ENCODE data around the gene PSAP. TPM values are rescaled to one million over a fixed set of nuclear protein-coding genes. Genes with fewer than 3 reads are reported as not detected.

The PSAP gene
- total RNA-seq, 4 donors from 2014 or later, result 757 to 1,009 (median 906) TPM

- TF ChIP-seq EP300 (IDR thresholded peaks at IDR 0.05) (no peak), POLR2A (IDR thresholded peaks at IDR 0.05) (no peak), CTCF (IDR thresholded peaks at IDR 0.05) (no peak)
- DNase-seq (ENCODE audit: low spot score in 2 of 2), result no peak
- WGBS, 2 donors, result 74 to 76% methylated on average over 5 of the region's 5 CpGs
Measured at GRCh38 chr10:71864911-71865361, 13.9 kb upstream of the PSAP start.

GRCh38 chr10:71863203-71863602, 12.2 kb upstream of the PSAP start:
- no peak overlapping the region for H3K27ac ChIP-seq
- no peak for TF ChIP-seq CTCF (IDR thresholded peaks at IDR 0.05)
- no peak for TF ChIP-seq POLR2A (IDR thresholded peaks at IDR 0.05)
- TF ChIP-seq EP300 (IDR thresholded peaks at IDR 0.05), result no peak
- no peak overlapping the region for H3K4me3 ChIP-seq
- no peaks in the 10 kb centered on the region for H3K36me3 ChIP-seq
- H3K27me3 ChIP-seq, result no peaks in the 10 kb centered on the region
- H3K9me3 ChIP-seq, result no peaks in the 10 kb centered on the region
- 95 to 97% methylated on average over 6 of the region's 6 CpGs for WGBS, 2 donors
- H3K4me1 ChIP-seq, result peaks cover 0 to 39% (median 31%) of the 10 kb centered on the region in 4 donors
- DNase-seq (ENCODE audit: low spot score in 2 of 2), result no peak

More at GRCh38 chr10:71864911-71865361, 13.9 kb upstream of the PSAP start:
- Histone ChIP-seq H3K4me3 (no peak overlapping the region), H3K9me3 (no peaks in the 10 kb centered on the region), H3K36me3 (no peaks in the 10 kb centered on the region), H3K27ac (no peak overlapping the region), H3K4me1 (peaks cover 0 to 35% (median 27%) of the 10 kb centered on the region in 4 donors), H3K27me3 (no peaks in the 10 kb centered on the region)

- Histone ChIP-seq H3K36me3 (no peaks in the 10 kb centered on the region), H3K4me1 (peaks cover 0 to 32% (median 24%) of the 10 kb centered on the region in 4 donors), H3K9me3 (no peaks in the 10 kb centered on the region), H3K27me3 (no peaks in the 10 kb centered on the region), H3K4me3 (no peak overlapping the region), H3K27ac (peak overlapping the region; percentile 75 to 92 (median 84))
- TF ChIP-seq CTCF (IDR thresholded peaks at IDR 0.05), result peak in 1 of 5 experiments; percentile 2
- peak in 1 of 2 donors; percentile 27 for TF ChIP-seq POLR2A (IDR thresholded peaks at IDR 0.05)
- TF ChIP-seq EP300 (IDR thresholded peaks at IDR 0.05), result peak; percentile 75 to 95
- 12 to 39% methylated on average over 9 to 11 of the region's 11 CpGs for WGBS, 2 donors
- DNase-seq (ENCODE audit: low spot score in 2 of 2), result peak; percentile 87 to 91
Measured at GRCh38 chr10:71860243-71861029, 9.4 kb upstream of the PSAP start.

DNA sequence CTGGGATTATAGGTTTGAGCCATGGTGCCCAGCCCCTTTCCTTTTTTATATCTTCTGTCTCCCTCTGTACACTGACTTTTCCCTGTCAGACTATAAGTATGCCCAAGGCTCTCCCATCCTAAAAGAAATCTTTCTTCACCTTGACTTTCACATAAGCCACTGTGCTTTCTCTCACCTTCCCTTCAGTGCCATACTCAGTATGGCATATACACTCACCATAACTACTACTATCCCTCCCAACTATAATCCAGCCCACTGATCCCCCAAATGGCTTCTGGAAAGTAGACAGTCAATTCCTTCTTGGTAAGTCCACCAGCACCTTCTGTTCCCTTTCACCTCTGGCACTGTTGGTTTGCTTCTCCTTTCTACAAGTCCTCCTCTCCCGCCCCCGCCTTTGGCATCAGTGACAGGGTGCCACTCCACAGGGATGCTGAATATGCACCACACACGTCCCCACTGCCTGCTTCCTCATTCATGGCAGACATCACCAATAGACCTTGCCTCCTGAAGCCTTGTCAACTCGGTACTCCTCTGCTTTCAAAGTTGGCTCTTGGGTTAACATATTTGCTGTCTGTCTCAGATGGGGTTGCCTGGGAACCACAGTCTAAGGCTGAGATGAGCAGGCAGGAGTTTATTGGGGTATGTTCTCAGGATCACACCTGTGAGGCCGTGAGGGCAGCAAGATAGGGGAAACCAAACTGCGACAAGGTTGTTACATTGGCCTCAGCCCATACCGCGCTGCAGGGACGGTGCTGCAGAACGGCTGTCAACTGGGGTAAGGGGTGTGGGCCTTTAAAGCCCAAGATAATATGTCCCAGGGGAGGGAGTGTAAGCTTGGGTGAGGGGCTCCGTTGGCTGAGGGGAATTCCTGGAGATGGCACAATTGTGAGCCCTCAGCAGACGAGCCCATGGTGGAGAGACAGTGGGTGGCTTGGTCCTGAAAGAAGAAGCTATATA, 7.2 kb upstream of the PSAP start:
- peak overlapping the region in 2 of 4 donors; percentile 32 to 92 for H3K27ac ChIP-seq
- no peak overlapping the region for H3K4me3 ChIP-seq
- peak in 1 of 2 donors; percentile 46 for DNase-seq (ENCODE audit: low spot score in 2 of 2)
- 82 to 83% methylated on average over 12 of the region's 12 CpGs for WGBS, 2 donors
- H3K36me3 ChIP-seq, result no peaks in the 10 kb centered on the region
- H3K9me3 ChIP-seq, result no peaks in the 10 kb centered on the region
- no peaks in the 10 kb centered on the region for H3K27me3 ChIP-seq
- H3K4me1 ChIP-seq, result peaks cover 0 to 42% (median 30%) of the 10 kb centered on the region in 4 donors
- TF ChIP-seq CTCF (IDR thresholded peaks at IDR 0.05) (no peak), POLR2A (IDR thresholded peaks at IDR 0.05) (no peak), EP300 (IDR thresholded peaks at IDR 0.05) (no peak)

Measured in tibial nerve (tissue), 4 donors.